Lower lobe of right lung (tissue), 2 donors: Measurements from ENCODE around the gene PIK3AP1. TPM values are rescaled to one million over a fixed set of nuclear protein-coding genes. Genes with fewer than 3 reads are reported as not detected.

ENCODE experiments used
- ATAC-seq, 2 donors: fragments of 200-7000 bp; cut with Tn5 transposase; one replicate each; pipeline ENCODE4 v1.9.1; 2020 to 2022; ENCODE audit warnings: mild to moderate bottlenecking in 2 of 2, moderate library complexity in 2 of 2
- DNase-seq: peaks from one replicate; pipeline ENCODE4 v3.0.0-alpha.2; 2020
- H3K27ac ChIP-seq: fragments of 200-600 bp; one replicate; pipeline ENCODE4 v1.8.0; 2022
- H3K27me3 ChIP-seq: fragments of 200-600 bp; one replicate; pipeline ENCODE4 v1.8.0; 2022; ENCODE audit warnings: low read depth
- H3K36me3 ChIP-seq: fragments of 200-600 bp; one replicate; pipeline ENCODE4 v1.8.0; 2022; ENCODE audit warnings: mild to moderate bottlenecking
- H3K4me1 ChIP-seq: fragments of 200-600 bp; one replicate; pipeline ENCODE4 v1.8.0; 2022
- H3K4me3 ChIP-seq: fragments of 200-600 bp; one replicate; pipeline ENCODE4 v1.8.0; 2022; ENCODE audit warnings: mild to moderate bottlenecking
- H3K9me3 ChIP-seq: fragments of 200-600 bp; one replicate; pipeline ENCODE4 v1.8.0; 2022
- intact Hi-C: fragments of 100-400 bp; cut with DNase I; formaldehyde crosslinking; loops from one replicate; pipeline ENCODE4 v1.11.0; 2022
- total RNA-seq: library from RNA; stranded (reverse); fragmentation: NEBNext Ultra II Directional; extraction: Animal tissue kit (Norgen Biotek cat#: 25700); gene quantifications from one replicate; pipeline ENCODE4 v1.2.1, GENCODE V29; 2021
- TF ChIP-seq, protein P1 (sequence below): fragments of 200-600 bp; IDR thresholded peaks from one replicate; pipeline ENCODE4 v1.8.0; 2022; ENCODE audit warnings: antibody characterized with exemption, mild to moderate bottlenecking
- donor health status: DM: no; HTN: yes; CAD: no; lungs with severe emphysema.

PIK3AP1 gene
- total RNA-seq, 1 donor from 2014 or later: 71.6 TPM

GRCh38 chr10:96651998-96652431 lies 68.3 kb downstream of the PIK3AP1 start:
- intact Hi-C loops: no loop called here
- H3K27ac ChIP-seq: no peak overlapping the region
- TF ChIP-seq, protein P1, sequence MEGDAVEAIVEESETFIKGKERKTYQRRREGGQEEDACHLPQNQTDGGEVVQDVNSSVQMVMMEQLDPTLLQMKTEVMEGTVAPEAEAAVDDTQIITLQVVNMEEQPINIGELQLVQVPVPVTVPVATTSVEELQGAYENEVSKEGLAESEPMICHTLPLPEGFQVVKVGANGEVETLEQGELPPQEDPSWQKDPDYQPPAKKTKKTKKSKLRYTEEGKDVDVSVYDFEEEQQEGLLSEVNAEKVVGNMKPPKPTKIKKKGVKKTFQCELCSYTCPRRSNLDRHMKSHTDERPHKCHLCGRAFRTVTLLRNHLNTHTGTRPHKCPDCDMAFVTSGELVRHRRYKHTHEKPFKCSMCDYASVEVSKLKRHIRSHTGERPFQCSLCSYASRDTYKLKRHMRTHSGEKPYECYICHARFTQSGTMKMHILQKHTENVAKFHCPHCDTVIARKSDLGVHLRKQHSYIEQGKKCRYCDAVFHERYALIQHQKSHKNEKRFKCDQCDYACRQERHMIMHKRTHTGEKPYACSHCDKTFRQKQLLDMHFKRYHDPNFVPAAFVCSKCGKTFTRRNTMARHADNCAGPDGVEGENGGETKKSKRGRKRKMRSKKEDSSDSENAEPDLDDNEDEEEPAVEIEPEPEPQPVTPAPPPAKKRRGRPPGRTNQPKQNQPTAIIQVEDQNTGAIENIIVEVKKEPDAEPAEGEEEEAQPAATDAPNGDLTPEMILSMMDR: no peak
- peaks cover 10% of the 10 kb centered on the region for H3K4me1 ChIP-seq
- DNase-seq: no peak
- peaks cover 14% of the 10 kb centered on the region for H3K36me3 ChIP-seq
- H3K9me3 ChIP-seq: no peaks in the 10 kb centered on the region
- ATAC-seq: peak; percentile 47 to 61
- H3K27me3 ChIP-seq: no peaks in the 10 kb centered on the region
- no peak overlapping the region for H3K4me3 ChIP-seq

DNA sequence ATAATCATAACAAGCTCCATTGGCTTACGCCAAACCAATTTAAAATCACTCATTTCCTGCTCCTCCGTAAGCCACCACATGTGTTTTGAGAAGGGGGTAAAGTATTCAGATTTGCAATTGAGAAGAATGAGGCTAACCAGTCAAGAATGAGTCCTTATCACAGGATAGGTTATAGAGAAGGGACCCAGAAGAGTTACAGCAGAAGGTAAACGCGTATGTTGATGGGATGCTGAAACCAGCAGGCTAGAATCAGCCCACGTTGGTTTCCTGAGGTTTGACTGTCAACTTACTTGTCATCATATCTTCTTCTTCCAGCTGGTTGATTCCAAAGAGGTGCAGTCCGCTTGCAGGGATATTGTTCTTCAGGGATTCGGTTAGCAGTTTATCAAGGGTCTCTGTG lies 69.4 kb downstream of the PIK3AP1 start:
- H3K4me3 ChIP-seq: no peak overlapping the region
- peaks cover 14% of the 10 kb centered on the region for H3K36me3 ChIP-seq
- TF ChIP-seq, protein P1: no peak
- DNase-seq (no peak), ATAC-seq (no peak)
- H3K9me3 ChIP-seq: no peaks in the 10 kb centered on the region
- peaks cover 4% of the 10 kb centered on the region for H3K4me1 ChIP-seq
- no peak overlapping the region for H3K27ac ChIP-seq
- intact Hi-C loops: no loop called here
- H3K27me3 ChIP-seq: no peaks in the 10 kb centered on the region

- Histone ChIP-seq H3K9me3 (no peaks in the 10 kb centered on the region), H3K27me3 (no peaks in the 10 kb centered on the region), H3K36me3 (peaks cover 14% of the 10 kb centered on the region), H3K27ac (no peak overlapping the region), H3K4me3 (no peak overlapping the region), H3K4me1 (peaks cover 8% of the 10 kb centered on the region)
- DNase-seq (no peak), ATAC-seq (peak in 1 of 2 donors; percentile 20)
- intact Hi-C loops: no loop called here
- TF ChIP-seq, protein P1: no peak
Measured at GRCh38 chr10:96648297-96648696, 72.0 kb downstream of the PIK3AP1 start.

DNA sequence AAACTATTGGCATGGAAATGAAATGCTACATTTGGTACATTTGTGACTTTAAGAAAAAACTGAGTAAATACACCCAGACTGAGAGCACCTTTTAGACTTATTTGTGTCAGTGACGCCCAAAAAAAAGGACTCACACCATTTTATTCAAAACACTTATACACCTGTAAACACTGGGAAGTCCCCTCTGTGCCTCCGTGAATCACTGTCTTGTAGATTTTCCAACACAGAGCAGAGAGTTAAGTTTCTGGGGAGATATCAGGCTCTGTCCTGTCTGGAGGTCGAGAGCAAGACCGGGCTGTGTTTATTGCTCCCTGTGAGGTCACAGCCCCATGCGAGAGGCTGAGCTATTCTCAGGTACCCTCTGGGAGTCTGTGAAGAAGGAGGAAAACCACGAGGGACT lies 72.8 kb downstream of the PIK3AP1 start:
- no peaks in the 10 kb centered on the region for H3K27me3 ChIP-seq
- no peak overlapping the region for H3K4me3 ChIP-seq
- H3K27ac ChIP-seq: no peak overlapping the region
- peaks cover 14% of the 10 kb centered on the region for H3K36me3 ChIP-seq
- ATAC-seq: no peak
- DNase-seq: no peak
- intact Hi-C loops: no loop called here
- peaks cover 8% of the 10 kb centered on the region for H3K4me1 ChIP-seq
- no peaks in the 10 kb centered on the region for H3K9me3 ChIP-seq
- TF ChIP-seq, protein P1: no peak

DNA sequence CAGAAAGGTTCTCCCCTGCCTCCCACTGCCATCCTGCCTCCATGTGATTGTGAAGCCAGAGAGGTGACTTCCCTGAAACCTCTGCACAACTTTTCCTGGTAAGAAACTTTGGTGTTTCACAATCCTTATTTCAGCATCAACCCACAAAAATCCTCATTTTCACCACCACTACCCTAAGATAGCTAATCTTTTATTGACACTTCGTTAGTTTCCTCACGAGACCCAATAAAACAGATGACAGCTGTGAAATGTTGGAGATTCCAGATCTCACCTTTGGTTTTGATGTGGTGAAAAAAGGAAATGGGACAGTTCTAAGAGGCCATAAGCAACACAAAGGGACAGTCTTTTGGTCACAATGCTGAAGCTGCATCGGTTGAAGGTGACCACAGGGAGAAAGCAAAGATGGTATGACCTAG lies 73.6 kb downstream of the PIK3AP1 start:
- no peak overlapping the region for H3K4me3 ChIP-seq
- intact Hi-C loops: no loop called here
- DNase-seq (no peak), ATAC-seq (peak in 1 of 2 donors; percentile 24)
- peaks cover 14% of the 10 kb centered on the region for H3K36me3 ChIP-seq
- no peaks in the 10 kb centered on the region for H3K9me3 ChIP-seq
- no peak overlapping the region for H3K27ac ChIP-seq
- TF ChIP-seq, protein P1: no peak
- no peaks in the 10 kb centered on the region for H3K27me3 ChIP-seq
- peaks cover 7% of the 10 kb centered on the region for H3K4me1 ChIP-seq

DNA sequence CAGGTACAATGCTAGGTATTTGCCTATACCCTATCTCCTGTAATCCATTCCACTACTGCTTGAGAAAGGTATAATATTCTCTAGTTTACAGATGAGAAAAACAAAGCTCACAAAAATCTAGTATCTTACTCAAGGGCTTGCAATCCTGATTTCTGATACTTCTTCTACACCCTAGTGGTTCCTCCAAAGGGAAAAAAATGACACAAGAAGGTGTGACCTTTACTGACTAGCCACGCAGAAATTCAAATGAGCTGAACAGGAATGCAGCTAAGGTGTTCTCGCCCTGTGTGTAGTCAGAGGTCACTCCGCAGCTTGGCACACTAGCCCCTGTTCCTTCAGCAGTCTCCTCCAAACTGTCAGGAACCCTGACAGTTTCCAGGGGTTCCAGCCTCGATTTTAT lies 74.0 kb downstream of the PIK3AP1 start:
- peaks cover 3% of the 10 kb centered on the region for H3K4me1 ChIP-seq
- no peaks in the 10 kb centered on the region for H3K9me3 ChIP-seq
- H3K4me3 ChIP-seq: no peak overlapping the region
- intact Hi-C loops: no loop called here
- H3K27ac ChIP-seq: peak overlapping the region; percentile 8
- no peak for ATAC-seq
- peaks cover 14% of the 10 kb centered on the region for H3K36me3 ChIP-seq
- DNase-seq: no peak
- TF ChIP-seq, protein P1: no peak
- H3K27me3 ChIP-seq: no peaks in the 10 kb centered on the region
